ENCODE results near the gene DGKQ. TPM values are rescaled to one million over a fixed set of nuclear protein-coding genes. Genes with fewer than 3 reads are reported as not detected.

The DGKQ gene
- total and polyA plus RNA-seq, 2 experiments from 2014 or later, result 4.0 to 22.4 TPM

DNA sequence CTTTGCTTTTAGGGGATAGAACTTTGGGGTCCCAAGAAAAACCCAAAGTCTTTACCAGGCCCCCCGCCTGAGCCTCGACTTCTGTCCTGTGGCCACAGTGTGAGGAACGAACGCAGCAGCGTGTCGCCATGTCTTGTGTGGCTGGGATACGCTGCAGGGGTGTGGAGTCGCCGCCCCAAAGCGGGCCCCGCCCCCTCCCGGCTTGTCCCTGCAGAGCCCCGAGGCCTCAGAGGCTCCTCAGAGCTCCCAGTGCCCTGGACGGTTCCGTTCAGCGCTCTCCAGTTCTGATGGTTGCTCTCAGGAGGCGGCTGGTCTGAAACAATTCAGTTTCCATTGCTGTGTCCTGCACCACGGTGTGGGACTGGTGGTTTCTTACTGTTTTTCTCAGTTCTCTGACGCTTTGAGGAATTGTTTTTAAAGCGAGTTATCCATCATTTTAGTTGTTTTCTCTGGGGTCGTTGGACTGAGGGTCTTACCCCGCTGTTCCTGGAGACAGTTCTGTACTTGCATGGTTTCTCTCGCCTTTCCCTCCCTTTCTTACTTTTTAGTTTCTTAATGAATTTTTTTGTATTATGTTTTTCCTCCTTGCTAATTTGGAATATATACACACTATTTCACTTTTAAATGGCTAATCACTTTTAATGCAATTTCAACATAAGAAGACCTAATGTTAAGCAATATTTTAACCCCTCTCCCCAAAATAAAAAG, 11.9 kb upstream of the DGKQ start:
- Histone ChIP-seq H3K79me2 (replicated peaks; ENCODE audit: insufficient read depth) (no peaks in the 10 kb centered on the region), H2AFZ (peak overlapping the region; percentile 87; the same call in 1 of the 2 replicates), H4K20me1 (replicated peaks; ENCODE audit: insufficient read depth) (no peaks in the 10 kb centered on the region), H3K9me2 (ENCODE audit: insufficient read depth) (no peaks in the 10 kb centered on the region), H3K4me2 (peak overlapping the region; percentile 84), H3F3A (replicated peaks; ENCODE audit: low read depth) (peaks cover 9% of the 10 kb centered on the region; the same call in 1 of the 2 replicates), H3K36me3 (ENCODE audit: insufficient read depth) (no peaks in the 10 kb centered on the region), H3K4me3 (peak overlapping the region; percentile 48), H3K4me1 (ENCODE audit: insufficient read depth) (peaks cover 16% of the 10 kb centered on the region), H3K27me3 (ENCODE audit: insufficient read depth) (peaks cover 17% of the 10 kb centered on the region), H3K27ac (ENCODE audit: low read depth) (no peak overlapping the region)
- Mint-ChIP-seq H3K9me3 (no peaks in the 10 kb centered on the region), H3K4me1 (peaks cover 2% of the 10 kb centered on the region; the same call in 2 of the 3 replicates), H3K4me3 (peak overlapping the region; percentile 49), H3K27me3 (ENCODE audit: insufficient read depth, low read depth, poor library complexity) (peaks cover 36% of the 10 kb centered on the region), H3K36me3 (ENCODE audit: low read depth) (no peaks in the 10 kb centered on the region), H3K27ac (no peak overlapping the region)
- peak; percentile 80 for ATAC-seq
- TF ChIP-seq POLR2AphosphoS5 (IDR thresholded peaks at IDR 0.05; ENCODE audit: low read depth) (peak; percentile 44), CREB1 (CRISPR knock-in tag; IDR thresholded peaks at IDR 0.05; ENCODE audit: low read depth) (no peak)
- peak; percentile 88 for DNase-seq (ENCODE audit: low spot score)

GRCh38 chr4:984336-985054, 11.1 kb upstream of the DGKQ start:
- Histone ChIP-seq H4K20me1 (replicated peaks; ENCODE audit: insufficient read depth) (no peaks in the 10 kb centered on the region), H3K4me2 (peak overlapping the region; percentile 84), H3K79me2 (replicated peaks; ENCODE audit: insufficient read depth) (no peaks in the 10 kb centered on the region), H2AFZ (peak overlapping the region; percentile 87; the same call in 1 of the 2 replicates), H3F3A (replicated peaks; ENCODE audit: low read depth) (peaks cover 9% of the 10 kb centered on the region; the same call in 1 of the 2 replicates), H3K9me2 (ENCODE audit: insufficient read depth) (no peaks in the 10 kb centered on the region), H3K36me3 (ENCODE audit: insufficient read depth) (no peaks in the 10 kb centered on the region), H3K4me1 (ENCODE audit: insufficient read depth) (peaks cover 16% of the 10 kb centered on the region), H3K27ac (ENCODE audit: low read depth) (no peak overlapping the region), H3K4me3 (peak overlapping the region; percentile 48), H3K27me3 (ENCODE audit: insufficient read depth) (peaks cover 17% of the 10 kb centered on the region)
- no peak for ATAC-seq
- DNase-seq (ENCODE audit: low spot score), result no peak
- Mint-ChIP-seq H3K4me1 (peaks cover 2% of the 10 kb centered on the region; the same call in 2 of the 3 replicates), H3K9me3 (no peaks in the 10 kb centered on the region), H3K27ac (no peak overlapping the region), H3K36me3 (ENCODE audit: low read depth) (no peaks in the 10 kb centered on the region), H3K4me3 (peak overlapping the region; percentile 49), H3K27me3 (ENCODE audit: insufficient read depth, low read depth, poor library complexity) (peaks cover 40% of the 10 kb centered on the region)
- TF ChIP-seq NANOG (IDR thresholded peaks at IDR 0.05; ENCODE audit: borderline replicate concordance) (no peak), CTCF (conservative IDR thresholded peaks at IDR 0.05; ENCODE audit: low read depth in 2 of 2) (no peak), EZH2 (IDR thresholded peaks at IDR 0.05; ENCODE audit: low read depth, unreplicated experiment) (no peak), REST (IDR thresholded peaks at IDR 0.05; ENCODE audit: unreplicated experiment) (no peak), ZNF331 (CRISPR knock-in tag; IDR thresholded peaks at IDR 0.05; ENCODE audit: low read depth) (no peak), EZH2phosphoT487 (IDR thresholded peaks at IDR 0.05; ENCODE audit: unreplicated experiment) (no peak), STAT1 (IDR thresholded peaks at IDR 0.05; ENCODE audit: unreplicated experiment) (no peak), ZNF114 (CRISPR knock-in tag; IDR thresholded peaks at IDR 0.05) (no peak), JUNB (IDR thresholded peaks at IDR 0.05; ENCODE audit: unreplicated experiment) (no peak)
- TF ChIP-seq, protein P1, sequence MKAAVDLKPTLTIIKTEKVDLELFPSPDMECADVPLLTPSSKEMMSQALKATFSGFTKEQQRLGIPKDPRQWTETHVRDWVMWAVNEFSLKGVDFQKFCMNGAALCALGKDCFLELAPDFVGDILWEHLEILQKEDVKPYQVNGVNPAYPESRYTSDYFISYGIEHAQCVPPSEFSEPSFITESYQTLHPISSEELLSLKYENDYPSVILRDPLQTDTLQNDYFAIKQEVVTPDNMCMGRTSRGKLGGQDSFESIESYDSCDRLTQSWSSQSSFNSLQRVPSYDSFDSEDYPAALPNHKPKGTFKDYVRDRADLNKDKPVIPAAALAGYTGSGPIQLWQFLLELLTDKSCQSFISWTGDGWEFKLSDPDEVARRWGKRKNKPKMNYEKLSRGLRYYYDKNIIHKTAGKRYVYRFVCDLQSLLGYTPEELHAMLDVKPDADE (IDR thresholded peaks at IDR 0.05), result no peak

Data from GM23338 (cell line).